T-helper 22 cell (primary cell): ENCODE measurements around the gene PRSS33.

Experiments used
- DNase-seq: peaks from one replicate; pipeline ENCODE4 v3.0.0-alpha.2; 2020; ENCODE audit warnings: low read depth

PRSS33 gene

GRCh38 chr16:2777231-2777902 is 10.0 kb downstream of the PRSS33 start, which contains the start of gene ELOB:
Gene ELOB (minus strand): TSS chr16:2777280. CDS start chr16:2777239, 41 bp downstream.
- peak; percentile 78 for DNase-seq

GRCh38 chr16:2776500-2777139 is 10.7 kb downstream of the PRSS33 start:
- peak; percentile 15 for DNase-seq

GRCh38 chr16:2775765-2776499 is 11.4 kb downstream of the PRSS33 start:
- DNase-seq = no peak

- no peak for DNase-seq
Measured at GRCh38 chr16:2775131-2775716, 12.1 kb downstream of the PRSS33 start.

- no peak for DNase-seq
Measured at GRCh38 chr16:2774161-2774891, 13.0 kb downstream of the PRSS33 start.

GRCh38 chr16:2773188-2773968 is 14.0 kb downstream of the PRSS33 start:
- DNase-seq = no peak

GRCh38 chr16:2771496-2772402 is 15.6 kb downstream of the PRSS33 start:
- no peak for DNase-seq

- no peak for DNase-seq
Measured at GRCh38 chr16:2770057-2770951, 17.1 kb downstream of the PRSS33 start.

- no peak for DNase-seq
Measured at GRCh38 chr16:2769675-2770056, 17.7 kb downstream of the PRSS33 start.

- DNase-seq = no peak
Measured at GRCh38 chr16:2769100-2769529, 18.2 kb downstream of the PRSS33 start.

GRCh38 chr16:2768403-2769089 is 18.8 kb downstream of the PRSS33 start:
- no peak for DNase-seq

- DNase-seq = no peak
Measured at GRCh38 chr16:2767891-2768290, 19.5 kb downstream of the PRSS33 start.

- no peak for DNase-seq
Measured at GRCh38 chr16:2767140-2767731, 20.1 kb downstream of the PRSS33 start.

- no peak for DNase-seq
Measured at GRCh38 chr16:2766430-2767139, 20.8 kb downstream of the PRSS33 start.

- DNase-seq = no peak
Measured at GRCh38 chr16:2765462-2766404, 21.6 kb downstream of the PRSS33 start.

- DNase-seq = no peak
Measured at GRCh38 chr16:2764718-2765117, 22.6 kb downstream of the PRSS33 start.
